Midbrain (tissue), 1 donor: ENCODE data around the gene SECTM1.
"Not testable (repeated sequence)": the region's sequence is repeated elsewhere in the genome, so short reads cannot be mapped to it uniquely, and the experiment has no call there.

Experiments used
- DNase-seq: peaks from one replicate; lab custom pipeline; 2025; lab: John Stamatoyannopoulos, UW

SECTM1 gene

DNA sequence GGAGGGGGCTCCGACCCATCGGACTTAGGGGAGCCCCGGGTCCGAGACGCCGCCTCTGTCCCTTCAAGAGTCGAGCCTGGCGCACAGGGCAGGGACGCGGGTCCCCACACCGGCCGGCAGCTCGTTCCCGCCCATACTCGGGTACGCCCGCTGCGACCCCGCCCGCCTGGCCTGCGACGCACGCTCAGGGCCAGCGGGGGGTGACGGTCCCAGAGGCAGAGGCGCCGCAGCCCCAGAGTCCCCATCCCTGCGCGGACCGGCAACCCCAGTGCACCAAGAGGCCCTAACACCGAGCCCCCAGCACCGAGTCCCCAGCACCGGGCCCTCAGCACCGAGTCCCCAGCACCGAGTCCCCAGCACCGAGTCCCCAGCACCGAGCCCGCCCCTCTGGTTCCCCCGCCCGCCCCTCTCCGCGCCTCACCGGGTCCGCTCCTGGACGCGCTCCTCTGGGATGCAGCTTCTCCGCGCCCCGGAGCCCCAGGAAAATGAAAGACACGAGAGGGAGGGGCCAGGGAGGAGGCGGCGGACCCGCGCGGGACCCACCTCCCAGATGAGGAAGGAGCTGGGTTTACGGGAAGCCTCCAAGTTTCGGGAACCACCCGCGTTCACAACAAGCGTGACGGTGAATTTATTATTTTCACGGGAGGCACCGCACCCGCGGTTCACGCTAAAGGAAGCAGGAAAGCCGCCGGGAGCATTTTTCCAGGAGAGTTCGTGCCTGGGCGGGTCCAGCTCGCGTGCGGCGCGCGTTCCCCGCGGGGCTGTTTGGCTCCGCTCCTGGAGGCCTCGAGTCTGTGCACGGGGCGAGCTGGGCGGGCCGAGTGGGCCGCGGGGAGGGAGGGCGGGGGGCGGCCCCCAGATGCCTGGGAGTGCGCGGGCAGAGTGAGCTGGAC, at the start of gene SECTM1:
Gene SECTM1 (minus strand): TSS at position 488 of the 893 bp plus-strand sequence. CDS start 6,526 bp downstream, outside the sequence.
- DNase-seq = no peak

DNA sequence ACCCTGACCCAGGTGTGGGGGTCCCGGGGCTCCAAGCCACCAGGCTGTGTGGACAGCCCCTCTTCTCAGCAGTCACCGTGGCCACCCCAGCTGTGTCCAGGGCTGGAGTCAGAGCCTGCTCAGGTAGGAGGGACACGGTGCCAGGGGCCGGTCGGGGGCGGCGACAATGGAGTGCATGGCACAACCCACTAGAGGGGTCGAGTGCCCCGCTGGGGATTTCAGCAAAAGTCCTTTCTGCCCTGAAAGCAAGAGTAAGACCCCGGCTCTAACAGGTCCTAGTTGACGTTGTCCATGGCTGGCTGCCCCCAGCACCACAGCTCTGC, 49.3 kb upstream of the SECTM1 start:
- DNase-seq = no peak

DNA sequence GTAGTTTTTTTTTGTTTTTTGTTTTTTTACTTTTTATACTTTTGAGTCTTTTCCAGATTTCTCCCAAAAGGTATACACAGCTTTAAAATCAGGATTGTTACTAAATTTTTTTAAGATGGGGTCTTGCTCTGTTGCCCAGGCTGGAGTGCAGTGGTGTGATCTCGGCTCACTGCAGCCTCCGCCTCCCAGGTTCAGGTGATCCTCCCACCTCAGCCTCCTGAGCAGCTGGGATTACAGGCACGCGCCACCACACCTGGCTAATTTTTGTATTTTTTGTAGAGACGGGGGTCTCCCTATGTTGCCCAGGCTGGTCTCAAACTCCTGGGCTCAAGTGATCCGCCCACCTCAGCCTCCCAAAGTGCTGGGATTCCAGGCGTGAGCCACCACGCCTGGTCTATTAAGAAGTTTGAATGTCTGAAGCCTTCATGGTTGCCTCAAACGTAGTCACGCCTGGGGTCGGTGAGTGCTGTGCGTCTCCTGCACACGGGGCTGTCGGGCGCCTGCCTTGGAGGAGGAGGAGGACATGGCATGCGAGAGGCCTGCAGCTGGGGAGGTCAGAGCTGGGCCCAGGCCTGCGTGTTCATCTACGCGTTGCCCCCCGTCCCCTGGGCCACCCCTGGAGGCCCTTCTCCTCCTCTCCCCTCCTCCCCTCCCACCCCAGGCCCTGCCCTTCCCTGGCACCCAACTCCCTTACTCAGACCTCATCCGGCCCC, 48.8 kb upstream of the SECTM1 start:
- DNase-seq = not testable (repeated sequence)

DNA sequence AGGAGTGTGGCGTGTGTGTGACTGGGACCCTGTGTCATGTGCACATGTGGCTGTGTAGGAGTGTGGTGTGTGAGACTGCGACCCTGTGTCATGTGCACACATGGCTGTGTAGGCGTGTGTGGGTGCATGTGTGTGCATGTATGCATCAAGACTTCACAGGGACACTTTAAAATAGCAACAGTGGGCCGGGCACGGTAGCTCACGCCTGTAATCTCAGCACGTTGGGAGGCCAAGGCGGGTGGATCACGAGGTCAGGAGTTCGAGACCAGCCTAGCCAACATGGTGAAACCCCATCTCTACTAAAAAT, 48.1 kb upstream of the SECTM1 start:
- not testable (repeated sequence) for DNase-seq

DNA sequence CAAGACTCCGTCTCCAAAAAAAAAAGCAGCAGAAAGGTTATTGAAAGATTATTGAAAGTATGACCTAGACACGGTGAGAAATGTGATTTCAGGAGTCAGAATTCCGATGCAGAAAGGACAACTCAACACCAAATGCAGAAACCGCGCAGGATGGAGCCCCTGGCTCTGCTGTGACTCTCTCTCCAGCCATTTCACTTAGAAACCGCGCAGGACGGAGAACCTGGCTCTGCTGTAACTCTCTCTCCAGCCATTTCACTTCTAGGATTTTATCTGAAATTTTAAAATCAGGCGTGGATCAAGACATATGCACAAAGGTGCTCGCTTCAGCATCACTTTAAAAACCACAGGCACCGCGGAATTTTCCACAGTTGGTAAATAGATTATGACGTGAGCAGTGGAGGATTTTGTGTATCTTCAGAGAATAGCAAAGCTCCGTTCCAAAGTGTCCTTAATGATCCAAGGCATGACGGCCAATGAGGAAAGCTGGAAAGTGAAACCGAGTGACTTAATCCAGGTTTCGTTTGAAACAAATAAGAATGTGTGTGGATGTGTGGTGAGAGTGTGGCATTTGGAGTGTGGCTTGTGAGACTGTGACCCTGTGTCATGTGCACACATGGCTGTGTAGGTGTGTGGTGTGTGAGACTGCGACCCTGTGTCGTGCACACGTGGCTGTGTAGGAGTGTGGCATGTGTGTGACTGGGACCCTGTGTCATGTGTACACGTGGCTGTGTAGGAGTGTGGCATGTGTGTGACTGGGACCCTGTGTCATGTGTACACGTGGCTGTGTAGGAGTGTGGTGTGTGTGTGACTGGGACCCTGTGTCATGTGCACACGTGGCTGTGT, 47.5 kb upstream of the SECTM1 start:
- DNase-seq = no peak

DNA sequence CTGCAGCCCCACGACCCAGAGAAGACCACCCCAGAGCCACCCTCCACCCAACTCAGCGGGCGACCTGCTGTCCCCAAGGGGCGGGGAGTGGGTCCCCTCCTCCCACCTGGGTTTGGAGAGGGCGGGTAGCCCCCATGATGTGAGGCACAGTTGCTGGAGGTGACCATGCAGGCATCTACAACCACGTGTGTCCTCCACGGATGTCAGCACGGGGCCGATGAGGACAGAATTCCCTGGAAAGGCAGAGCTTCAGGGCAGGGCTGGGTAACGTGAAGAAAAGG, 45.1 kb upstream of the SECTM1 start:
- no peak for DNase-seq

DNA sequence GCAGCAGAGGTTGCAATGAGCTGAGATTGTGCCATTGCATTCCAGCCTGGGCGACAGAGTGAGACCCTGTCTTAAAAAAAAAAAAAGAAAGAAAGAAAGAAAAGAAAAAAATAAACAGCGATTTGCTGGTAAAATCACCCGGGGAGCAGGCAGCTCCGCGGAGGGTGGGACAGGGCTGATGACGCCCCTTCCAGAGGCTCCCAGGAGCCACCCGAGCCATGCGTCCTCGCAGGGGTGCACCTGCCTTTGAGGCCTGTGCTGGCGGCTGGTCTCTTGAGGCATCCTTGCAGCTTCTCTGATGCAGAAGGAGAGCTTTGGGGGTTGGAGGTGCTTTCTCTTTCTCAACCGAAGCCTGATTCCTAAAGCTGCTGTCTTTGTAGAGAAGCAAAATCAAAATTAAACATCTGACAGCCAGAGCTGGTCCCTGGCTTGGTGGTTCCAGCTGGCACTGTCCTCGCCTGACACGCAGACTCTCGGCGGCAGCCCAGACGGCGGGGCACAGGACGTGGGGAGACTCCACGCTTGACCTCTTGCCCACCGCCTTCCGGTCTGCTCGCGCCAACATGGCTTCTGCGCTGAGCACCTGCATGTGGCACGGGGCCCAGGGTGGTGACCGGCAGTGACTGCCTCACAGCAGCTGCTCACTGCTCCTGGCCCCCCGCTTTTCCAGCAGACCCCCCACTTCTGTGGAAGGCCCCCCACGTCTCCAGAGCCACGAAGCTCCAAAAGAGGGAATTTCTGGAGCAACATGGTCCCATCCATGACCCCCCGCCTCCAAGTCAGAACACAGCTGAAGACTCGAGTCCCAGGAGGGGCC, 44.6 kb upstream of the SECTM1 start:
- no peak for DNase-seq

DNA sequence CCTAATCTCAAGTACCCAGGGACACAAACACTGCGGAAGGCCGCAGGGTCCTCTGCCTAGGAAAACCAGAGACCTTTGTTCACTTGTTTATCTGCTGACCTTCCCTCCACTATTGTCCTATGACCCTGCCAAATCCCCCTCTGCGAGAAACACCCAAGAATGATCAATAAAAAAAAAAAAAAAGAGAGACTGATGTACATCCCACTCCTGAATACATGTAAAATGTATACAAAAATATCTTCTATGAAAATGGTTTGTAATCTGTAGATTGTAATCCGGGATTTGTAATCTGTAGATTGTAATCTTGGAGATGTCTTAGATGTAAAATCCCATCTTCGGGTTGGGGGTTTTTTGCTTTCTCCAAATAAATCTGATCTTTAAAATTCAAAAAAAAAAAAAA, 43.7 kb upstream of the SECTM1 start:
- DNase-seq = not testable (repeated sequence)

DNA sequence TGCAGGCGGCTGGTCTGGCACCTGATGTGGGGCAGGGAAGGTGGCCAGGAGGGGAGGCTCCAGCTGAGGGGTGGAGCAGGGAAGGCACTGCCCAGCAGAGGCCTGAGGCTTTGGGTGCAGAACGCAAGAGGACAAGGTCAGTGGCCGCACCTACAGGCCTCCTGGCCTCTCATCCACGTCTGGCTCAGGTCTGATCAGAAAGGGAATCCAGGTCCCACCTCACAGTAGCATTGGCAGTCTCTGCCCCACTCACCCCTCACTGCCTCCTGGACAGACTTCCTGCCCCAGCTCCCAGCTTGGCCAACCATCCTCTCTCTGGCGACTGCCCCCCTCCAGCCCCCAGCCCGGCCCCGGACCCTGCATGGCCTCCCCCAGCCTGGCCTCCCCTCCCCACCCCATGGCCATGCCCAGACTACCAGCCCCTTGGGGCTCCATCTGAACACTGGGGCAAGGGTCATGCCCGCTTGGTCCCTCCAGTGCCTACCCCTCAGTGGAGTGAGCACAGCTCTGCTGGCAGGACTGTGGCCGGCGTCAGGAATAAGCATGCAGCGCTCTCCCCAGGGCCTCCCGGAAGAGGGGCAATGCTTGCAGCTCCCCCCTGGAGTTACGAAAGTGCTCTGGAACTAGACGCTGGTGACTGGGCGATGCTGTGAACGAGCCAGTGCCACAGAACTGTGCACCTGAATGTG, 42.6 kb upstream of the SECTM1 start:
- no peak for DNase-seq

DNA sequence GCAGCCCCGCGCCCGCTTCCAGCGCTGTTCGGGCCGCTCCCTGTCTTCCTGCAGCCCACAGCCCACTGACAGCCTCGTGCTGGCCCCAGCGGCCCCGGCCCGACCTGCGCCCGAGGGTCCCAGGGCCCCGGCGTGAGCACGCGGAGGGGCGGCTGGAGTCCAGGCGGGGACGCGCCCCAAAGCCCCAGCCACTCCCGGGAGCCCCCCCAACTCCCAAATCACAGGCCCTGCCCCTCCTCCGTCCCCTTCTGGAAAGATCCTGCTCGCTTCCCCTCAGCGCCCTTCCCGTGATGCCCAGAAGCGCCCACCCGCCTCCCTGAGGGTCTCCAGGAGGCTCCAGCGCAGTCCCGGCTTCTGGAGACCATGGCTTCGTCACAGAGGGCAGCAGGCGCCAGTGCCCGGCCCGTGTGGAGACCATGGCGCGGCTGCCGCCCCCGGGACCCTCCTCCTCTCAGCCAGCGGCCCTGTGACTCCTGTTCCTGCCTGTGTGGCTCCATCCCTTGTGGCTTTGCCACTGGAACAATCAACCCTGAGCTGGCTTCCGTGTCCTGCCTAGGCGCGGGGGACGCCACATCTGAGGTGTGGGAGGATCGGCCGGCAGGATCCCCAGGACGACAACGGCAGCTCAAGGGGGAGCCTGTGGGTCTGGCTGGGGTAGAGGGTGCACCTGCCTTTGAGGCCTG, 41.9 kb upstream of the SECTM1 start:
- DNase-seq = no peak

DNA sequence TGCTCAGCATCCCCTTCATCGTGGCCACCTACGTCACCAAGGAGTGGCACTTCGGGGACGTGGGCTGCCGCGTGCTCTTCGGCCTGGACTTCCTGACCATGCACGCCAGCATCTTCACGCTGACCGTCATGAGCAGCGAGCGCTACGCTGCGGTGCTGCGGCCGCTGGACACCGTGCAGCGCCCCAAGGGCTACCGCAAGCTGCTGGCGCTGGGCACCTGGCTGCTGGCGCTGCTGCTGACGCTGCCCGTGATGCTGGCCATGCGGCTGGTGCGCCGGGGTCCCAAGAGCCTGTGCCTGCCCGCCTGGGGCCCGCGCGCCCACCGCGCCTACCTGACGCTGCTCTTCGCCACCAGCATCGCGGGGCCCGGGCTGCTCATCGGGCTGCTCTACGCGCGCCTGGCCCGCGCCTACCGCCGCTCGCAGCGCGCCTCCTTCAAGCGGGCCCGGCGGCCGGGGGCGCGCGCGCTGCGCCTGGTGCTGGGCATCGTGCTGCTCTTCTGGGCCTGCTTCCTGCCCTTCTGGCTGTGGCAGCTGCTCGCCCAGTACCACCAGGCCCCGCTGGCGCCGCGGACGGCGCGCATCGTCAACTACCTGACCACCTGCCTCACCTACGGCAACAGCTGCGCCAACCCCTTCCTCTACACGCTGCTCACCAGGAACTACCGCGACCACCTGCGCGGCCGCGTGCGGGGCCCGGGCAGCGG, 41.2 kb upstream of the SECTM1 start:
- no peak for DNase-seq

DNA sequence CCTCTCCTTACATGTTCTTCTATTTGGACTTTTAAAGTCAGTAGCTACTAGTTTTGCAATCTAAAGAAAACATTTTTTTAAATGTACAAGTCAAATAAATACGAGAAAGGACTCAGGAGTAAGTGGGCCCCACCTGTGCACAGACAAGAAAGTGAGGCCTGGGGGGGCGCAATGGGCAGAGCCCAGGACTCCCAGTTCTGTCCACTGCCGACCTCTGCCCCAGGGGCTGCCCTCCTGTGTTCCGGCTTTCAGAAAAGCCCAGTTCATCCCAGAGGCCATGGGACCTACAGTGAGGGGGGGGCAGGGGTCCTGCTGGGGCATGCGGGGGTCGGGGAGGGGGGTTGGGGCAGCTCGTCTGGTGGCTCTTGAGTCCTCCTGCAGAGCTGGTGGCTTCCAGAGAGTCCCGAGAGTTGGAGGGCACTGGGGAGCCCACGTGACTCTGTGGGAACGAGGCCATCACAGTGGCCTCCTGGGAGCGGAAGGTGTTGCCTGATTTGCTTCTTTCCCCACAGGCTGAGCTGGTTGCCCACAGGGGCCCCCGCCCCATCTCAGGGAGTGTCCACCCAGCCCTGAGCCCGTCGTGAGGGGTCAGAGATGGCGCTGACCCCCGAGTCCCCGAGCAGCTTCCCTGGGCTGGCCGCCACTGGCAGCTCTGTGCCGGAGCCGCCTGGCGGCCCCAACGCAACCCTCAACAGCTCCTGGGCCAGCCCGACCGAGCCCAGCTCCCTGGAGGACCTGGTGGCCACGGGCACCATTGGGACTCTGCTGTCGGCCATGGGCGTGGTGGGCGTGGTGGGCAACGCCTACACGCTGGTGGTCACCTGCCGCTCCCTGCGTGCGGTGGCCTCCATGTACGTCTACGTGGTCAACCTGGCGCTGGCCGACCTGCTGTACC, 40.4 kb upstream of the SECTM1 start:
- no peak for DNase-seq

DNA sequence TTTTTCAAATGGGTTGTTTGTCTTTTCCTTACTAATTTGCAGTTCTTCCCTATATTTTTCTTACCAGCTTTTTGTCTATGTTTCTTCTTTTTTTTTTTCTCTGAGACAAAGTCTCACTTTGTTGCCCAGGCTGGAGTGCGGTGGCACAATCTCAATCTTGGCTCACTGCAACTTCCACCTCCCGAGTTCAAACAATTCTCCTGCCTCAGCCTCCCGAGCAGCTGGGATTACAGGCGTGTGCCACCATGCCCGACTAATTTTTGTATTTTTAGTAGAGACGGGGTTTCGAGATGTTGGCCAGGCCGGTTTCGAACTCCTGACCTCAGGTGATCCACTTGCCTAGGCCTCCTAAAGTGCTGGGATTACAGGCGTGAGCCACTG, 39.5 kb upstream of the SECTM1 start:
- DNase-seq = not testable (repeated sequence)

DNA sequence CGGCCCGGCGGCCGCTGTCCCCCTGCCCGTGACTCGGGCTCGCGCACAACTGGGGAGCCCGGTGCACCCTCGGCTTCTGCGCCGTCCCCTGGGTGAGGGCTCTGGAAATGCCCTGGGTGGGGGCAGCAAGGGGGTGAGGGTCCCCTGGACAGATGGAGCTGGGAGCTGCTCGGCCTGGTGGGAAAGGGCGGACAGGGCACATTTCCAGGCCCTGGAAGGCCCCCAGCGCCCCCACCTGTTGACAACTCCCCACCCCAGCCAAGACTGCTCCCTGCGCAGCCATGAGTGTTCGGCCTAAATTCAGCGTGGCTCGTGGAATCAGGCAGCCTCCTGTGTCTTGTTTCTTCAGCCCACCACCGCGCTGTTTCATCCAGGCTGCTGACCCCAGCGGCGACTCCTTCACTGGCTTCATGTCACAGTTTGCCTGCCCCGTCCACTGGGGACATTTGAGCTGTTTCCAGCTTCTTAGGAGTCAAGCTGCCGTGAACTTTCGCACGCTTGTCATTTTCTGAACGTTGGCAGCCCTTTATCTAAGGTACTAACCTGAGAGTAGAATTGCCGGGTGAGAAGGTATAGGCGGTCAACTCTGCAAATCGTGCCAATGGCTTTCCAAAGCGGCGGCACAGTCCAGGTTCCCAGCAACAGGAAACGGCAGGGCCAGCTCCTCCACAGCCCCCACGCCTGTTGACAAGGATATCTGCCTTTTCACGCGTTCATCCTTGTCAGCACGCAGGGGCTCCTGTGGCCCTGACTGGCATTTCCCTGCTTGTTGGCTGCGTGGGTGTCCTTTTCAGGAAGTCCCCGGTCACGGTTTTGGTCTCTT, 38.9 kb upstream of the SECTM1 start:
- no peak for DNase-seq

DNA sequence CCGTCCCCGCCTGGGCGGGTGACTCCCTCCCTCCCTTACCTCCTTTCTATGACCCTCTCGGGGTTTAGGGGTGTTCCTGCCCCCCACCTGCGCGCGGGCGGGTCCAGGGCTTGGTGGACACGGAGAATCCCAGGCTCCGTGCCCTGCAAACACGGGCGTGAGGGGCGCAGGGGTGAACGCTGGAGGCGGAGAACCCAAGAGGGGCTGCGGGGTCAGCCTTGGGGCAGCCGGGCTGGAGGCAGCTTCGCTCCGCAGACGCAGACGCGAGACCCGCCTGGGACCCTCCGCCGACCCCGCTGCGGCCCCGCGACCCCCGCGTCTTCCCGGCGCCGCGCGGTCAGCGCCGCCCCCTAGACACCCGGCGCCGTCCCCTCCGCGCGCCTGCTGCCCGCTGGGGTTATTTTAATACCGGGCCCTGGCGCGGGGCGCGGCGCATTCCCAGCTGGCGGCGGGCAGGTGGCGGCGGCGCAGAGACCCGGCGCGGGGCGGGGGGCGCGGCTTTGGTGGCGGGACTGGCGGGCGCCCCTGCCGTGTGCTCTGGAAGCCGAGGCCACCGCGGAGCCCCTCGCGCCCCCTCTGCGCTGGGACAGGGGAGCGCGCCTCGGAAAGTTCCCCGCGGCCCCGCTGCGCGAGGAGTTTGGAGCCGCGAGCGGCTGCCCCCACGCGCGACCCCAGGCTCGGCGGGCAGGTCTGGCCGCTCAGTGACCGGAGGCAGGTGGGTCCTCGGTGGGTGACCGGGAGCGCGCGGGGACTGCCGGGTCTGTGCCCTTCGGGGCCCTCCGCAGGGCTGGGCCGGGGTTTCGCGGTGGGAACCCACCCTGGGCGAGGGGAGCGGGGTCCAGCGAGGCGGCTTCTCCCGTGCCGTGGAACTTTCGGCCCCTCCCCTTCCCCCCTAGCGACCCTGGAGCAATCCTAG, 38.0 kb upstream of the SECTM1 start, which contains the start of gene UTS2R:
Gene UTS2R (plus strand): TSS at position 433 of the 916 bp plus-strand sequence. CDS start 2,560 bp downstream, outside the sequence.
- no peak for DNase-seq

DNA sequence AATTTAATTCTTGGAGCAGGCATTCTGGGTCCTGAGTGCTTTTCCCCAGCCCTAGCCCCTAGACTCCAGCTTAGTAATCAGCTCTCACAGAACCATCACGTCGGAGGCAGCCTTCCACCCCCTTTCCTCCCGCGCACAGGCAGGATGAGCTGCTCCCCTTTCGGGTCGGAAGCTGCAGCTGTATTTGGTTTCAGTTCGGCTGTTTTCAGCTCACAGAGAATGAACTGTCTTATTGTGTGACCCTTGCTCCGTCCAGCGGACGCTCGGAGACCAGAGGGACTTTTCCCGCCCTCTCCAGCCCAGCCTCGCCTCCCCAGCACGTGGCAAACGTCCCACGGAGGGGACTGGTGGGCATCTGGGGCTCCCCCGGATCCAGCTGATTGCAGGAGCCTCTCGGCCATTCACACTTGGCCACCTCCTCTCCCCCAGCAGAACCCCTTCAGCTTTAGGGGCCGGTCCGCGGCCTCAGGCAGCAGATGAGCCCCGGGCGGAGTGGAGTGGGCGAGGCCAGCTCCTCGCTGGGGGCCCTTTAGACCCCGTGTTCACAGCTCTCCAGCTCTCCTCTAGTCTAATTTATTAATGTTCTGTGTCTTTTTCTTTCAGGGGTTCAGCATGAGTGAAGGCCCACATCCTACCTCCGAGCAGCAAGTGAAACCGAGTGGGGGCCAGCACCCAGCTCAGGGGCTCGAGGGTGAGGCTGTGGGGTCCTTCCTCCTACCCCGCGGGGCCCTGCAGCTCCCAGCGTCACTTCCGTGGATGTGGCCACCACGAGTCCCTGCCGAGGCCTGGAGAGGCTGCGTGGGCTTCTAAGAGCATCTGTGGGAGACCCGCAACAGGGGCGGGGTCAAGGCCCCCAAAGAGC, 37.1 kb upstream of the SECTM1 start:
- no peak for DNase-seq
